ENCODE measurements around the gene RNF7.
"Not testable (repeated sequence)": the region's sequence is repeated elsewhere in the genome, so short reads cannot be mapped to it uniquely, and the experiment has no call there.

RNF7 gene

DNA sequence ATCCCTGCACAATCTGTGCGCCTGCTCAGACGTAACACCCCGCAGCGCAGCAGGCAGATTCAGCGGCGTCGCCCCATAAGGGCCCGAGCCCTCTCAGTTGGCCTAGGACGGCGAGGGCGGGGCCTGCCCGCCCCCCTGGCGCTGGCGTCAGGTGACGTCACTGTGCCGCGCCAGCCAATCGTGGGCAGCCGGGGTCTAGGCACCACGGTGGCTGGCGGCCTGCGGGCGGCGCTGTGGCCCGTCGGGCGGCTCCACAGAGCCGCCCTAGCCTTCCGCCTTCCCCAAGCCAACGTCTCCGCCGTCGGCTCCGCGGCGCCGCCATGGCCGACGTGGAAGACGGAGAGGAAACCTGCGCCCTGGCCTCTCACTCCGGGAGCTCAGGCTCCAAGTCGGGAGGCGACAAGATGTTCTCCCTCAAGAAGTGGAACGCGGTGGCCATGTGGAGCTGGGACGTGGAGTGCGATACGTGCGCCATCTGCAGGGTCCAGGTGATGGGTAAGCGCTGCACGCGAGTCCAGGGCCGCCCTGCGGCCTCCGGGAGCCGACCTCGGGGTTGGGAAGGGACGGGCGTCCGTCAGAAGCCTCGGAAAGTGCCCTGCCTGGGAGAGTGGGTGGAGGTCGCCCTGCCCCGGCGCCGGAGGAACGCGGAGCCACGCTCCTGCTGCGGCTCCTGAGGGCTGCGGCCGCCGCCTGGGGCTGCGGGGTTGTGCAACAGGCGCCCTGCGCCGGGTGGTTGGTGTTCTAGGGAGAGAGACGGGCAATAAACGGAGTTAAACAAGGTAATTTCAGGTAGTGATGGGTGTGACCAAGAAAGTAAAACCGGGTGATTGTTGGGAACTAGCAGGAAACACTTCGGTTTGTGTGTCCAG, at the start of gene RNF7:
Gene RNF7, plus strand, starts transcription at position 277 of the 869 bp plus-strand sequence. Its CDS starts 44 bp downstream, at position 321.
- DNase-seq = peak; percentile 95

DNA sequence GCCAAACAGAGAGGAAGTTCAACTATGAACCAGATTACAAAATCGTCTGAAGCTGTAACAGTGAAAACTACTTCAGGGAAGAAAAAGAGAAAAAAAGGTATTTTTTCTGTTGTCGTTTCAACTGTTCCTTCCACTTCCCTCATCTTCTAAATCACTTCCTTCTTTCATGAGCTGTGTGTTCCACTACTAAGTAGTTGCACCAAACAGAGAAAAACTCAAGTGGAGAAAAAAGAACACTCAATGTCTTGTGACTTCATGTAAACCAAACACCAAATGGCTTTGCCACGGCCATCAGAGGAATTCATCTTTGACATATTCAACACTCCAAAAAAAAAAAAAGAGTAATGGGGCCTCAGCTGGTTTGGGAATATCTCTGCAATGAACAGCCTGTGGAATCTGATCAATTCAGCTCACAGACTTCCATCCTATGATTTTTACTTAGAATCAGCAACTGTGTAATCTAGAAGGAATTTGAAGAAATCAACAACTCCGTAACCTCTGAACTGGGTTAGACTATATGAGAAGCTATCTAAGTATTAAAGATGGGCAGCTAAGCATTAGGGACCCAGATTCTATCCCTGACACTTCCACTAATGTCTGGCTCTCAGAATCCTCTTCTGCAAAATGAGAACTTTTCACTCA, 47.5 kb upstream of the RNF7 start:
- DNase-seq = no peak

DNA sequence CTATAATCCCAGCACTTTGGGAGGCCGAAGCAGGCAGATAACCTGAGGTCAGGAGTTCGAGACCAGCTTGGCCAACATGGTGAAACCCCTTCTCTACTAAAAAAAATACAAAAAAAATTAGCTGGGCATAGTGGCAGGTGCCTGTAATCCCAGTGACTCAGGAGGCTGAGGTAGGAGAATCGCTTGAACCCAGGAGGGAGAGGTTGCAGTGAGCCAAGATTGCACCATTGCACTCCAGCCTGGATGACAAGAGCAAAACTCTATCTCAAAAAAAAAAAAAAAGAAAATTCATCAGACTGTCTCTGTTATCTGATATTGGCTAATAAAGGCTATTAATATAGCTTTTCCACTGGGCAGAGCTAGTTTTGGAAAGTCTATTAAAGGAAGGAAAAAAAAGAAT, 46.6 kb upstream of the RNF7 start:
- not testable (repeated sequence) for DNase-seq

DNA sequence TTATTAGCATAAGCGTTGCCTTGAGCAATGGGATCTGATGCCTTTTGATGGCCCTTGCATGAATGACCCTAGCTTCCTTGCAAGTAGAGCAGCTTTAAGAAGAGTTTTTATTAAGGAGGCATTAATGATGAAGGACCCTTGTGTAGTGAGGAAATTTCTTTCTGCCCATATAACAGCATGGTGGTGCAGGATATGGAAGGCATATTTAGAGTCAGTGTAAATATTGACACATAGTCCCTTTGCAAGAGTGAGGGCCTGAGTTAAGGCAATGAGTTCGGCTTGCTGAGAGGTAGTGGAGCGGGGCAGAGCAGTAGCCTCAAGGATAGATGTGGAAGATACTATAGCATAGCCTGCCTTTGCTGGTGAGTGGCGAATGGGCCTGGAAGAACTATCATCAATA, 45.1 kb upstream of the RNF7 start:
- DNase-seq = not testable (repeated sequence)

DNA sequence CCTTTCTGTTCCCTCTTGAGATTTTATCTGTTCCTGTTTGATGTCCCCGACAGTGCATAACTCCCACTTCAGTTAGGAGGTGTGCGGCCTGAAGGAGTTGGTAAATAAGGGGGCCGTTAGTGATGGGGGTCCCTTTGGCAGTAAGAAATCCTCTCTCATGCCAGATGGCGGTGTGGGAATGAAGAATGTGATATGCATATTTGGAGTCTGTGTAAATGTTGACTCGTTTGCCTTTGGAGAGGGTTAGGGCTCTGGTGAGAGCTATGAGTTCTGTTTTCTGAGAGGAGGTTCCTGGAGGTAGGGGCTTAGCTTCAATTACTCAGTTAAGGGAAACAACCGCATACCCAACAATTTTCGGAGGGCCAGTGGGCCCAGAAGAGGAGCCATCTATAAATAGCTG, 38.8 kb upstream of the RNF7 start:
- DNase-seq = no peak

DNA sequence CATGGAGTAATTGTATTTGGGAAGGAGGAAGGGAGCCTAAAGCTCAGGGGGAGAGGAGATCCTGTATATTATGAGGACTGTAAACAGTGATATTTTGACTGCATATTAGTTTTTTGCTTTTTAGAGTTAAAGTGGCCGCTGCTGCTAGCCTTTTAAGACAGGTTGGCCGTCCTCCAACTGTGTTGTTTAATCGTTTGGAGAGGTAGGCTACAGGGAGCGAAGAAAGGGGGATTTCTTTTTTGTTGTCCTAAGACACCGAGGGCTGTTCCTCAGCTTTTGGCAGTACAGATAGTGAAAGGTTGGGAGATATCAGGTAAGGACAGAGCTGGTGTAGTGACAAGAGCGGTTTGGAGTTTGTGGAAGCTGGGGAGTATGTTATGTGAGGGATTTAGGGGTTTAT, 38.2 kb upstream of the RNF7 start:
- DNase-seq = no peak

DNA sequence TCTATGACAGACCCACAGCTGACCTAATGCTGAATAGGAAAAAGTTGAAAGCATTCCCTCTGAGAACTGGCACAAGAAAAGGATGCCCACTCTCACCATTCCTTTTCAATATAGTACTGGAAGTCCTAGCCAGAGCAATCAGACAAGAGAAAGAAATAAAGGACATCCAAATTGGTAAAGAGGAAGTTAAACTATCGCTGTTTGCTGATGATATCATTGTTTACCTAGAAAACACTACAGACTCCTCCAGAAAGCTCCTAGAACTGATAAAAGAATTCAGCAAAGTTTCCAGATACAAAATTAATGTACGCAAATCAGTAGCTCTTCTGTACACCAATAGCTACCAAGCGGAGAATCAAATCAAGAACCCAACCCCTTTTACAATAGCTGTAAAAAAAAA, 34.7 kb upstream of the RNF7 start:
- not testable (repeated sequence) for DNase-seq

DNA sequence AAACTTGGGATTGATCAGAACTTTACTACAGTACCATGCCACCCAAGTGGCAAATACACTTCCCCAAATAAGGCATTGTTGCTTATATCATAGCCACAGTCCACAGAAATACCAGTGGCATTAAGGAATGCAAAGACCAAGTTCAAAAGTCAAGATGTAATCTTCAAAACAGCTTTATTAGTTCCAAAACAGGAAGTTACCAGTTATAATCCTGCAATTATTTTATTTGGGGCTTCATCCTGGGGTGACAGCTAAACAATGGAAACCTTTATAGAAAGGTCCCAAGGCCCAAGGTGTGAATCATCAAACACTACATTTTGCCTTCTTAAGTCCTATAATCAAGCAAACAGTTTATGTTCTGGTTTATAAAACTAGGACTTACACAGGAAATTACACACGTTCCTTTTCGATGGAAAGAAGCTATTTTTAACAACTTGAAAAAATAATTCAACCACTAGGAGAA, 30.3 kb upstream of the RNF7 start:
- DNase-seq = no peak

DNA sequence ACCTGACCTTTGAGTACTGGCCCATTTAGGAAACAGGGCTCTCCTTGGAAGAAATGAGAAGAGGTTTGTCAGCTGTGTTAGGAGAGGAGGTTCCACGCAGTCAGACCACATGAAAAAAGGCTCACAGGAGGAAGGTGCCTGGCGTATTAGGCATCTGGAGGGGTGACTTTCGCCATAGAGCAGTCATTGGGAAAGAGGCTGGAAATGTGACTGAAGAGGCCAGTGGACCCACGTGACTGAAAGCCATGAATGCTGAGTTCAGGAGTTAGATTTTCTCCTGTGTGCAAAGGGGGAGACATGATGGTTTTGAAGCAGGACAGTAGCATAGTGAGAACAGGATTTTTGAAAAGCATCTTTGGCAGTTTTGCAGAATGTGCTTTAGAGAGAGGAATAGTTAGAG, 29.7 kb upstream of the RNF7 start:
- no peak for DNase-seq

DNA sequence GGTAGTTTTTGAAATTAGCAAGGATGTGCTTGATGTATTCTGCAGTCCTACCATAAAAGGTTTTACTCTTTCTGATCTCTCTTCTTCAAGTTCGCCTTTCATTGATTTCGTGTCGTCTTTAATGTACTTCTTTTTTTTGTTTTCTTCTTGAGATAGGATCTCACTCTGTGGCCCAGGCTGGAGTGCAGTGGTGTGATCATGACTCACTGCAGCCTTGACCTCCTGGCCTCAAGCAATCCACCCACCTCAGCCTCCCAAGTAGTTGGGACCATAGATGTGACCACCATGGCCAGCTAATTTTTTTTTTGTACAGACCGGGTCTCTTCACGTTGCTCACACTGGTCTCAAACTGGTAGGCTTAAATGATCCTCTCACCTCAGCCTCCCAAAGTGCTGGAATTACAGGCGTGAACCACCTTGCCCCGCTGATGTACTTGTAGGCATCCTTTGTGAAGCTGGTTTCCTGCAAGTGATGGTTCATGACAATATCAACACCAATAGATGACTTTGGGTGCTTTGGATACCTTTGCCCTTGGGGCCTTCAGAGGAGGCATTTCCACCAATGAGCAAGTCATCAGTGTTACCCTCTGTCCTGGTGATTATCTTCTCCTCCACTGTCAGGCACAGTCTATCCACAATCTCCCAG, 28.9 kb upstream of the RNF7 start:
- DNase-seq = no peak

DNA sequence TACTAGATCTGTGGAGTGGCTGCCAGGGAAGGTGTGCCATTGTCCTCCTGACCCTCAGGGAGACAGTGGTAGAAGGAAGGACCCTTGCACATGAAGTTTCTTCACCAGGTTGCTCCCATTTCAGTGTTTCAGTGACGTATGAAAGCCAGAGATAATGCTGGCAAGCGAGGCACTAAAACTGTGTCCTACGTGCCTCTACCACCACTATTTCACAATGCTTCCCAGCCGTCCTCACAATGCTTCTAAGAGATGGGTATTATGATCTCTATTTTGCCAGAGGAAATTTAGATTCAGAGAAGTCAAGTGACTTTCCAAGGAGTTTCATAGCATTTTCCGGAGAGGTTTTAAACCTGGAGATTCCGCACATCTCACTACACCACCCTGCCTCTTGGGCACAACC, 28.0 kb upstream of the RNF7 start:
- DNase-seq = no peak

DNA sequence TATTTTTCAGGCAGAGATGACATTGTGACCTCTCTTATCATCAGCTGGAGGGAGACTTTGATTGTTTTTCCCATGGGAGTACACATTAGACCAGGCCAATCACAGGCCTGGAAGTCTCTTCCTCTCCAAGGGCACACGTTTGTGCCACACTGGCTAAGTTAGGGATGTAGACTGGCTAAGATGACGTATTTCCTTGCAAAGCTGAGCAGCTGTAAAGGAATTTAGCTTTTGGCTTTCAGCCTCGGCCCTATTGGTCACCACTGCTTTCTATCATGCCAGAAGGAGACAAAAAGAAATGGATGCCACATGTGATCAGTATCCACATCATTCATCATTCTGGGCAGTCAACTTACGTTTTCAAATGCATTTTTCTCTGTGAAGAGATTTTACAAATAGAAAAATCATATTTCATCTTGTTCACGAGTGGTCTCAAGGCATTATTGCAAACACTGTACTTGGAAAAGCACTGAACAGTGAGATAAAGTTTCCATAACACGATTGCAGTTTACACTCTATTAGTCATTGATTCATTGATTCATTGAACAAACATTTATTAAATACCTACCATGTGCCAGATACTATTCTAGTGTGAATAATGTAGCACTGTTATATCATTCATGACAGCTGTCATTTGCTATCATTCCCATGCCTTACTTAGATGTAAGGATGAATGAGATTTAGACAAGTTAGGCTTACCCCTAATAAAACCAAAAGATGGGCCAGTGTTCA, 27.0 kb upstream of the RNF7 start:
- no peak for DNase-seq

DNA sequence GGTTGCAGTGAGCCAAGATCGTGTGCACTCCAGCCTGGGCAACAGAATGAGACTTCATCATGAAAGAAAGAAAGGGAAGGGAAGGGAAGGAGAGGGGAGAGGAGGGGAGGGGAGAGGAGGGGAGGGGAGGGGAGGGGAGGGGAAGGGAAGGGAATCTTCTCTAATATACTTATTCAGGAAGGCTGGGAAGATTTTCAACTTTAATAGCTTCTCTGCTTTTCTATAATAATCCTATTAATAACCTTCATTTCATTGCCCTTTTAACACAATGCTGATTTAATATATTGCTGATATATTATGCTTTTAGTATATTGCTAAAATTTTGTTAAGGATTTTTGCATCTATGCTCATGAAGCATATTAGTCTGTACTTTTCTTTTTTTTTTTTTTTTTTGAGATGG, 23.4 kb upstream of the RNF7 start:
- no peak for DNase-seq

DNA sequence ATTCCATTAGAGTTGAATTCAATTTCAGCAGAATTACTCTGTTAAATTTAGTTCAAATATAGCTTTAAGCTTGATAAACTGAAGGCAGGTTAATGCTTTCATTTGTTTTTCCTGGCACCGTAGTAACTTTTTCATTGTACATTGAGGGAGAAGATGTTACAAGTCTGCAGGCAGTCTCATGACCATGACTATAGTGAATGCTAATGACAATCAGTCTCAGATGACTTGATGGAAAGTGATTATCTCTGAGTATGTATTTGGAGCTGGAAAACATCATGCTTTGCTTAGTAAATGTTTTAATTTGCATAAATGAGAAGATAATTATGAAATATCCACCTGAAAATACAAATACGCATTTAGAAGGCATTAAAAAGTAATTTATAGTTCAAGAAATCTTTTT, 16.0 kb upstream of the RNF7 start:
- DNase-seq = no peak

DNA sequence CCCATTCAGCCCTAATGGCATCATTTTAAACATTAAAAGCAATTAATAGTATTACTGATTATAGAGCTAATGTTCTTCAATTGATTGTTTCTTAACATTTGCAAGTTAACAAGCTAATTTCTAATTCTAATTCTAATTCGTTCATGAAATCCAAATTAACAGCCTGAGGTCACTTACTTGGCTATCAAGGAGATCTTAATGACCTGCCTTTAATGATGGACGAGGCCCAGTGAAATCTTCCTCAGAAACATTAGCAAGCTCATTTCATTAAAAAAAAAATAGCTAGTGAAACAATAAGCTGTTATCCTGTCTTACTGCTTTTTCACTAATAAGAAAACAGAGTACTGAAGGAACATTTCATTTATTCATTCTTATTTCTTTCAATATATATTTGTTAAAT, 15.4 kb upstream of the RNF7 start:
- DNase-seq = no peak

DNA sequence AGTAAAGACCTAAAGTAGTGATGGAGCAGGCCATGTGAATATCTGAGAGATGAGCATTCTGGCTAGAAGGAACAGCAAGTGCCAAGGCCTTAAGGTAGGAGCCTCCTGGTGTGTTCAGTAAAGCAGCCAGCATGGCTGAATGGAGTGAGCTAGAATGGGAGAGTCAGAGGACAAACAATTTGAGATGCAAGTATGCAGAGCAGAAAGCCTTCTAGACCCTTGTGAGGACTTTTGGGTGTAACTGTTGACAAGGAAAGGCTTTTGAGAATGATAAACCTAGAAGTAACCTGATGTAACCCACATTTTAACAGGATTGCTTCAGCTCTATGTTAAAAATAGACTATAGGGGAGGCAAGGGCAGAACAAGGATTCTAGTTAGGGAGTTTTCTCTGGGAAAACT, 14.8 kb upstream of the RNF7 start:
- no peak for DNase-seq

DNA sequence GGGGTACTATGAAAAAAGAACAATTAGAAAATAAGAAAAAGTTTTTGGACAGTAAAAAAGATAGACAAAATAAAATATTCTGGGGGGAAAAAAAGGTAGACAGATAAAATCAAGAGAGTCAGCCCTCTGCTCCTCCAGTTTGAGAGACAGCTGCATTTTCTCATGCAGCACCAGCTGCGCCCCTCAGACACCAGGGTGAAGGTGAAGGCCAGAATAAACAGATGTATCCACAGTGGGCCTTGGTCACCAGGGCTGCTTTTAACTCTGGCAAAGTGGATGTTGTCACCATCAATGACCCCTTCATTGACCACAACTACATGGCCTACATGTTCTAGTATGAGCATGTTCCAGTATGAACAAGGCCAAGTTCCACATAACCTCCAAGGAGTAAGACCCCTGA, 13.9 kb upstream of the RNF7 start:
- no peak for DNase-seq

DNA sequence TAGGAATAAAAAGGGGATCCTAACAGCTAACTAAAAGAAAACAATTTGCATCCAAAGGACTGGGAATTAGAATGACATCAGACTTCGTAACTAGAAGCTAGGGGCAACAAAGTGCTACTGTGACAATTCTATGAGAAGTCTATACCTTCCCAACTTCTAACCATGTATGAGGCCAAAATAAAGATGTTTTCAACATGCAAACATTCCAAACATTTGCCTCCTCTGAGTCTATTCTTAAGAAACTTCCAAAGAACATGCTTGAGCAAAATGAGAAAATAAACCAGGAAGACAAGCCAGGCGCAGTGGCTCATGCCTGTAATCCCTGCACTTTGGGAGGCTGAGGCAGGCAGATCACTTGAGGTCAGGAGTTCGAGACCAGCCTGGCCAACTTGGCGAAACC, 13.1 kb upstream of the RNF7 start:
- DNase-seq = no peak

DNA sequence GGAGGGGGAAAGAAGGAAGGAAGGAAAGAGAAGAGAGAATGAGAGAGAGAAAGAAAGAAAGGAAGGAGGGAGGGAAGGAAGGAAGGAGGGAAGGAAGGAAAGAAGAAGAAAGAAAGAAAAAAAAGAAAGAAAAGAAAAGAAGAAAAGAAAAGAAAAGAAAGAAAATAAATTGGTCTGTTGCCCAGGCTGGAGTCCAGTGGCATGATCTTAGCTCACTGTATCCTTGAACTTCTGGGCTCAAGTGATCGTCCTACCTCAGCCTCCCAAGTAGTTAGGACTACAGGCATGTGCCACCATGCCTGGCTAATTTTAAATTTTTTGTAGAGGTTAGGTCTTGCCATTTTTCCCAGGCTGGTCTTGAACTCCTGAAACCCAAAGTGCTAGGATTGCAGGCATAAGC, 11.6 kb upstream of the RNF7 start:
- DNase-seq = no peak

DNA sequence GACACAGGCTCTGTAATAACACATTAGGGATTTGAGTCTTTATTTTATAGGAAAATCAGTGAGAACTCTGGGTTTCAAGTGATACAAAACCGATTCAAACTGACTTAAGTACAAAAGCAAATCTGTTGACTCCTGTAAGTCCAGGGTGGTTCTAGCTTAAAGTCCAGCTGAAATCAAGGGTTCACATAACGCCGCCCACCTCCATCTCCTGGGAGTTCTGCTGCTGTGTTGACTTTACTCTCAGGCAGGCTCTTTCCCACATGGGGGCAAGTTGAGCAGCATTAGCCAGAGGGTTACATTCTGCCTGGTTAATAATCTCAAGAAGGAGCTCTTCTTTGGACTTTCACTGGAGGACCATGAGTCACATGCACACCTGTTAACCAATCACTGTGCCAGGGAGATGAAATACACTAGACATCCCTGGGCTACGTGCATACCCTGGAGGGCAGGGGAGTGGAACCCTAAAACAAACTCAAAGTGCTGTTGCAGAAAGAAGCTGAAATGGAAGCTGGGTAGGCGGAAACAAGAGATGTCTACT, 9.7 kb upstream of the RNF7 start:
- DNase-seq = no peak

DNA sequence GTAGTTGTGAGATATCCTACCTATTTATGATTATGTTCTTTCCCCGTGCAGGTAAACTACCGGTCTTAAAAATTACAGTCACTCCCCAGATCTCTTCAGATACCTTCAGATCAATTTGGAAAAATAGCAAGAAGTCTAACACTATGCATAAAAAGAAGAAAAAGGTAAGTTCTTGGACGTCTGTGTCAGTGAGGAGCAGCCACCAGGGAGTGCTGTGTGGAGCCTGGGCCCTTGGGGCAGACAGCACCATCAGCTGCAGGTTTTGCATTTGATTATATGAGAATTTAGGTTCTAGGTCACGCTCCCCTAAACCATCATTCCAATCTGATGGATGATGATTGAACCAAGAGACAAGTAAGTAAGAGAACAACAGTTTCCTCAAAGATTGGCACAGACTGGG, 8.9 kb upstream of the RNF7 start:
- DNase-seq = no peak

DNA sequence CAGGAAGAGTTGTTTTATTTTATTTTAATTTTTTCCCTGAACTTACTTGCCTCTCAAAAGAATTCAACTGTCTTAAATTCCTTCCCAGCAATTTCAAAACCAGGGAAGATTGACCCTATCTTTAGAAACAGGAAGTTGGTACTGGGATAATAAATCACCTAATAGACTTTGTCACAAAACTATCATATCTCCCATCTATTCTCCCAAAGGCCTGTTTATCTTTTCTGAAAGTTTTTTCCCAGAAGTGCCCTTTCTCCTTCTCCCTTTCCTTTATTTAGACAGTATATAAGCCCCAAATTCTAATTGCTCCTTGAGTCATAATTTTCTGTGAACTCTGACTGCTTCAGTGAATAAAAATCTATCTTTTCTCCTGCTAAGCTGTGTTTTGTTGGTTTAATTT, 2.9 kb upstream of the RNF7 start:
- DNase-seq = no peak
